Kidney glomerular epithelial cell (primary cell): ENCODE data around the gene MYMK.

Experiments used
- DNase-seq: peaks from one replicate; lab custom pipeline; 2025; lab: John Stamatoyannopoulos, UW

Gene MYMK

DNA sequence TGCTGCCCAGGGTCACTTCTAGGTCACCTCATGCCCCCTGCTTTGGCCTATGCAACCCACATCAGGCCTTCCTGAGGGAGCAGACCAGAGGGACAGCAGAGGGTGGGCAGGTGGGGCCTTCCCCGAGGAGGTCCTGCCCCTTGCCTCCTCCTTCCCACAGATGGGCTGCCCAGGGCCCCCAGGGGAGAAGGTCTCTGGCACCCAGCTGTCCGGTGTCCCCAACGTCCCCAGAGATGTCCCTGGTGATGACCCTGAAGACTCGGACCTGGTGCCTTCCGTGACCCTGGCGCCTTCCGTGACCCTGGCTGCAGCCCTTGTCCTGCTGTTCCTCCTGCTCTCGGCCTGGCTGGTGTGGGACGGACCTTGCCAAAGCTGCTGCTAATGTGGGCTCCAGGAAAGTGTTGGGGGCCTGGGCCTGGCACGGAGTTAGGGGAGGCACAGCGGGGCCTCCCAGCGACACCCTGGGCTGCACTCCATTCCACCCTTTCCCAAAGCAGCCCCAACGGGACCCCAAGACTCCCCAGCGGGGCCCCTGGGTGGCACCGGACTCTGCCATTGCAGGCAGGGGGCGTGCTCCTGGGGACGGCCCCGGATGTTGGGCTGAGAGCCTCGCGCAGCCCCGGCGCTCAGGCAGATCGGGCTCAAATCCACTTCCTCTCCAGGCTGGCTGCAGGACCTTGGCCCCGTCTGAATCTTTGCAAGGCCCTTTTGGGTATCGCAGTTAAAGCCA is 39.1 kb downstream of the MYMK start:
- DNase-seq: no peak

GRCh38 chr9:133484671-133485437 is 39.9 kb downstream of the MYMK start:
- DNase-seq: no peak

GRCh38 chr9:133483611-133484010 is 41.1 kb downstream of the MYMK start:
- DNase-seq: no peak

GRCh38 chr9:133478851-133479711 is 45.7 kb downstream of the MYMK start, which contains the start of gene SLC2A6:
Gene SLC2A6, minus strand, starts transcription at chr9:133479099. Its CDS starts 40 bp downstream, at chr9:133479059.
- DNase-seq: peak; percentile 57

- peak; percentile 26 for DNase-seq
These were observed 46.5 kb downstream of the MYMK start for GRCh38 chr9:133477992-133478850.

DNA sequence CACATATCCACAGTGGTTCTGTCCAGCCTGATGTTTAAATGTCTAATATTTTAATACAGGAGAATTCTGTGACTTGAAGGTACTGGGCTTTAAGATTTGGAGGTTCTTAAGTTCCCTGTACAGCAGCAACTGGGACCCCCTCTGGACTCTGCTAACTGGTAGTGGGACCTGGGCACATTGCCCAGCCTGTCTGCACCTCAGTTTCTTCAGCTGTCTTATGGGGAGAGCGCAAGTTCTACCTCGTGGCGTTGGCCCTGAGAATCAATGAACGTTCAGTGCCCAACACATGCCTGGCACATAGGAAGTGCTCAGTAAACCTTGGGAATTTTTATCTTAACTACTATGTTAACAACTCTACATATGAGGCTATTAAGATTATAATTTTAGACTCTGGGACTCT is 47.3 kb downstream of the MYMK start:
- no peak for DNase-seq

DNA sequence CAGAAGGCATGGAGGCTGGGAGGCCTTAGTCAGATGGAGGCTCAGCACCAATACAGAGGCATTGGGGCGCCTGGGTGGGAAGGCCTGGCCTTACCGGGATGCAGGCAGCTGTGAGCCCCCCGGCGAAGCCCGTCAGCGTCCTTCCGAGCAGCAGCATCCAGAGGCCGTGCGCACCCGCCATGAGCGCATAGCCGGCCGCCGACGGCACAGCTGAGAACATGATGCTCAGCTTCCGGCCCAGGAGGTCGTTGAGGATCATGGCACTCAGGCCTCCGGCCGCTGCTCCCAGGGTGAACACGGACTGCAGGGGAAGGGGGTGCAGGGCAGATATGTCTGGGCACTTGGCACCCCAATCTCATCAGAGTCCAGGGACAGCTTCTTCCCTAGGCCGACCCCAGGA is 47.8 kb downstream of the MYMK start:
- no peak for DNase-seq

DNA sequence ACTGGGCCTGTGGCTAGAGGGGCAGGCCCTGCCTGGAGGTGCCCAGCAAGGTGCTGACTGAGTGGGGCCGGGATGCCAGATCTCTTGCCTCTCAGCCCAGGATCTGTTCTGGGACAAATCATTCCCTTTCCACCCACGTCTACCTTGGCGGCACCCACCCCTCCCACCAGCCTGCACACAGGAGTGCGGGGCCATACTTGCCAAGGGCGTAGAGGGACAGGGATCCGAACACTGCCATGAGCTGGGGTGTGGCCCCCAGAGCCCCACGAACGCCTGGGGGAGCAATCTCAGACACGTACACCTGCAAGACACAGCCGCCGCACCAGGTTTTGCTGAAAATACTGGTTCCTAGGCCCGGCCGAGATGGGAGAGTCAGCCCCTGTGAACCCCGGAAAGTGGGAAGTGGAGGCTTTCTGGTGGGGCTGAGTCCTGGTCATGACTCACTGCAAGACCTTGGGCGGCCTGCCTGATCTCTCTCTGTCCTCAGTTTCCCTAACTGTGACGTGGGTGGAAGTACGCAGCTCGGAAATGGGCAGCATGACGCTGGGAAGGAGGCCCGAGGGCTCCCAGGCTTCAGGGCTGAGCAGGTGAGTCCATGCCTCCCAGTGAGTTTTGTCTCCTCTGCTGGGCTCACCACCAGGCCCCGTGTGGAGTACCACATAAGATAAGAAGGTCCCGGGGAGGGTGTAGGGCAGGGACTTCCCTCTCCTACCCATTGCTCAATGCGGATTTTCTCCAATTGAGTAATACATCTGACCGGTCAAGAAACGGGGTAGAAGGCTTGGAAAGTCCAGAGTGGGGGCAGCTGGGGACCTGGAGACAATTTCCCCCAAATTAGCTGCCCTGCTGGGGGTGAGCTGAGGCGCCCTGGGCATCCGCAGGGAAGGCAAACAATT is 48.5 kb downstream of the MYMK start:
- DNase-seq: no peak

GRCh38 chr9:133475292-133476012 is 49.3 kb downstream of the MYMK start:
- no peak for DNase-seq

GRCh38 chr9:133474853-133475252 is 49.9 kb downstream of the MYMK start:
- no peak for DNase-seq

- DNase-seq: no peak
These were observed 50.5 kb downstream of the MYMK start for GRCh38 chr9:133474215-133474614.

DNA sequence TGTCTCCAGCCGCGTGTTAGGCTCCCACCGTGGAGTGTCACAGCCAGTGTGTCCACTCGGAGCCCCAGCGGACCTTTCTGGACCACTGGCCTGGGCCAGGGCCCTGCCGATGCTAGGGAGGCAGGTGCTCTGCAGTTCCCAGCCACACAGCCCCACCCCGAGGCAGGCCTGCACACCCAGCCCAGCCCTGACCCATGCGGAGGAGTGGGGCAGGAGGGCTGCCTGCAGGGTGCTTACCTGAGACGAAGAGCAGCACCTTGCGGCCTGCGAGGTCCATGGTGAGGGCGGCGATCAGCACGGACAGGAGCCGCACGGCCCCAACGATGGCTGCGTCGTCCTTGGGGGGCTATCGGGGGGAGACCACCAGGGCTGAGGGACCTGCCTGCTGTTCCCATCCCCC is 51.0 kb downstream of the MYMK start:
- DNase-seq: no peak

GRCh38 chr9:133472753-133473378 is 51.9 kb downstream of the MYMK start:
- DNase-seq: no peak

DNA sequence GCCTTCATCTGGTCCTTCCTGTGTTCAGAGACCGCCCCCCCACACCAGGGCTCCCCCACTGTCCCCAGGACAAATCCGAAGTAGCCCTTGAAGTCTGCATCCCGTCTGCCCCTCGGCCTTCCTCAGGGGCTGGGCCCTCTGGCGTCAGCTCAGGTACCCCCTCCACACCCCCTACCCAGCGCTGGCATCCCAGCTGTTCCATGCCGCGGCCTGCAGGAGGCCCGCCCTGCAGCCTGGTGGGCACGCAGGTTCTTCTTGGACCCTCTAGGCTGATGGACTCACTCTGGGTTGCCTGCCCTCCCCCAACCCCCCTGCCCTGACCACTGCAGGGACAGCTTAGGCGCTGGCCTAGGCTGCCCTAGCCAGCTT is 52.5 kb downstream of the MYMK start:
- DNase-seq: no peak

- no peak for DNase-seq
These were observed 53.0 kb downstream of the MYMK start for GRCh38 chr9:133471551-133472276.

DNA sequence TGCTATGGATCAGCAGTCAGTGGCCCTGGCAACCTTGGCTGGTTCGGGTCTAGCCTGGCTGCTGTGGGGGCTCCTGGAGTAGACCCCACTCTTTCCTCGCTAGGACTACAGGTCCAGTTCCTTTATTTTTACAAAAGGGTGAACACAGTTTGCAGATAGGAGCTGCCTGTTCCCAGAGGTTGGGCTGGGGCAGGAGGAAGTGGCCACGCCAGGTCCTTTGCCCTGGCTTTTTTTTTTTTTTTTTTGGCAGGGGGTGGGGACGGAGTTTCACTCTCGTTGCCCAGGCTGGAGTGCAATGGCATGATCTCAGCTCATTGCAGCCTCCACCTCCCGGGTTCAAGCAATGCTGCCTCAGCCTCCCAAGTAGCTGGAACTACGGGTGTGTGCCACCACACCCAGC is 53.8 kb downstream of the MYMK start:
- no peak for DNase-seq

- no peak for DNase-seq
These were observed 54.3 kb downstream of the MYMK start for GRCh38 chr9:133470427-133470924.

DNA sequence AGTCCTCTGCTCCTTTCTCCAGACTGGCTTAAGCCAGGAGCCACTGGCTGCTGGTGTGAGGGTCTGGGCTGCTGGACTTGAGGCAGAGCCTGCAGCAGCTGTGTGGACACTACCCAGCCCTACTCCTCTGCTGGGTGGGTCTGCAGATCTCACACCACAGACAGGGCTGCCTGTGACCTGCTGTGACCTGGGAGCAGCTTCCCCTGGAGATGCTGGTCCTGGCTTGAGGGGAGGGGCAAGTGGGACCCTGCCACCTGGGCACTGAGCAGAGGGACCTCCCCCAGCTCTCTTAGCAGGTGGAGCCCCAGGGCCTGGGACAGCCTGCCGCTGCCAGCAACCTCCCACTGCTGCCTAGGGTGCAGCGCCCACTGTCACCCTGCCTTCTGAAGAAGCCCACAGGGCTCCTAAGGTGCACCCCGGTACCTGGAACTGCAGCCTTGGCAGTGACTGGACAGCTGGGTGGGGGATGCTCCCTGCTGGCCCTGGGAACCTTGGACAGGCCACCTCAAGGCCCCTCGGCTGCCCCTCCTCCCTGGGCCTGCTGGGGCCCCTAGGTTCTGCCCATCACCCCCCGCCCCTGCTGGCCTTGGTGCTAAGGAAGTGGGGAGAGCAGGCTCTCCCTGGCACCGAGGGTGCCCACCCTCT is 55.9 kb downstream of the MYMK start:
- no peak for DNase-seq
